GM19452 (cell line): ENCODE data around the gene LEKR1.
A peak's percentile ranks its signal among the peaks of the same experiment; 100 is the strongest.
"Not testable (repeated sequence)": the region's sequence is repeated elsewhere in the genome, so short reads cannot be mapped to it uniquely, and the experiment has no call there.

Source experiments
- ATAC-seq: cut with Tn5 transposase; IDR thresholded peaks from one replicate; pipeline ENCODE4 v1.9.1; 2021; ENCODE audit not compliant: unreplicated experiment

The LEKR1 gene

DNA sequence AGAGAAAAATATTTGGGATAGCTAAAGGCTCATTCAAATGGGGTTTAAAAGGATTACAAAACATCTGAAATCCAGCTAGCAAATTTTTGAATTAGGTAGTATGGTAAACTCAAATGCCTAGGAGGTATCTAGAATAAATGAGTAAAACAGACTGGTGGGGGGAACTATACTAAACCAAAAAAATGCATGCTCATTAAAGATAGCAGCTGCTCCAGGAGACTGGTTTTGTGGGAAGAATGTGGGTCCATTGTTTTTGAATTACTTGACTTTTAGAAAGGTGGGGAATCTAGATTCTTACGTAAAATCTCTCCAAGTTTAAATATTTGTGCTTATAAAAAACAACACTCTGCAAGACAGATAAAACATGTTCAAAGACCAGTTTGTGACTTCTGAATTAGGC, 73.8 kb downstream of the LEKR1 start:
- no peak for ATAC-seq

DNA sequence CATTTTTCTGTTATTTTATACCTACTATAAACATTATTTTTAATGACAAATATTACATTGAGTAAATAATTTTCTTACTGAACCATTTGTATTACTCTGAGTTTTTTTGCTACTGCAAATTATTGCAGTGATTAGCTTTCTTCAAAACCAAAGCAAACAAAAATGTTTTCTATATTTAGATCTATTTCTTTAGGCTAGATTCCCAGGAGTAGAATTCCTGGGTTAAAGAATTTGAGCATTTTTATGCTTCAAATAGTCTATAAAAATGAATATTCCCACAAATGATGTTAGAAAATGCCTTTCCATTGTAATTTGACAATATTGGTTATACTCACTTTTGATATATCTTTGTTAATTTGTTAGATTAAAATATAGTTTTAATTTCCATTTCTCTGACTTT, 76.8 kb downstream of the LEKR1 start:
- no peak for ATAC-seq

DNA sequence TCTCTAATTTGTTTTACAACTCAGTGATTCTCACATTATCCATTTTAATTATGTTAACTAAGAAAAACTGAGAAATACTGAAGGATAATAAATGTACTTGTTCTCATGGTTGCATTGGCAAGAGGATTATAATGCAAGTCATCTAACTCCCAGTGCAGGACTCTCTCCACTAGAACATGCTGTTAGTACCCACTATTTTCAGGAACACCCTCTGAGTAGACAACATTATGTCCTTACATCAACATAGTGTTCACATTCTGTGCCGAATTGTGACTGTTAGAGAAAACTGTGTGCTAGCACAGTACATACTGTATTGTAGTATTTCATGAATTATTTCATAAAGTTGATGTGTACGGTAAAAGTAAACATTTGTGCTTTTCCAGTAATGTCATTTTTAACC, 80.1 kb downstream of the LEKR1 start:
- ATAC-seq, result no peak

DNA sequence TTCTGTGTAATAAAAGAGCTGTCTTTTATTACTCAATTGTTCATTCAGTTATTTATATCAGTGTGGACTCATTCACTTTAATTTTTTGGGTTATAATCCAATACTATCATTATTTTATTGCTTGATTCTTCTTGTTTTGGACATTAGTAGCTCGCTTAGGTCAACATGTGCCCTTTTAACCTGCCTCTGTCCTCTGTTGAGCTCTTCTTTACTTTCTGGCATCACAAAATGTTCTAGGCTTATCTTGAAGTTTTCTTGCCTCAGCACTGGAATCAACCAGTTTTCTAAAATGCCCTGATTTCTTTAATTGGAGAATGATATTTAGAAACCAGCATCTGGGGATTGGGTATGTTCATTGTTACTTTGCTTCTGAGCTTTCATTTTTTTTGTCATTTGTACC, 82.2 kb downstream of the LEKR1 start:
- ATAC-seq, result no peak

DNA sequence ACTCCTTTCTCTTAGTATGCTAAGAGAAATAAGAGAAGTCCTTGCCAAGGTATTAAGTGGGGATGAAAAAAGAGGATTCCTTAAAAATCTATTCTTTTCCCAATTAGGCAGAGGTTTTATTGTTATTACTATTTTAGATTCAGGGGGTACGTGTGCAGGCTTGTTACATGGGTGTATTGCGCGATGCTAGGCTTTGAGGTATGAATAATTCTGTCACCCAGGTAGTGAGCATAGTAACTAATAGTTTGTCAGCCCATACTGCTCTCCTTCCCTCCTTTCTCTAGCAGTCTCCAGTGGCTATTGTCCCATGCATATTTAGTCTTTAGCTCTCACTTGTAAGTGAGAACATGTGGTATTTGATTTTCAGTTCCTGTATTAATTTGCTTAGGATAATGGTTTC, 83.9 kb downstream of the LEKR1 start:
- ATAC-seq, result no peak

DNA sequence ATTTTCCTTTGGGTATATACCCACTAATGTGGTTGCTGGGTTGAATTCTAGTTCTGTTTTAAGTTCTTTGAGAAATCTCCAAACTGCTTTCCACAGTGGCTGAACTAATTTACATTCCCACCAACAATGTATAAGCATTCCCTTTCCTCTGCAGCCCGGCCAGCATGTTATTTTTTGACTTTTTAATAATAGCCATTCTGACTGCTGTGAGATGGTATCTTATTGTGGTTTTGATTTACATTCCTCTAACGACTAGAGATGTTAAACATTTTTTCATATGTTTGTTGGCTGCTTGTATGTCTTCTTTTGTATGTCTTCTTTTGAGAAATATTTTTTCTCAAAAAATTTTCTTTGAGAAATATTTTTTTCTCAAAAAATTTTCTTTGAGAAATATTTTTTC, 84.7 kb downstream of the LEKR1 start:
- not testable (repeated sequence) for ATAC-seq

DNA sequence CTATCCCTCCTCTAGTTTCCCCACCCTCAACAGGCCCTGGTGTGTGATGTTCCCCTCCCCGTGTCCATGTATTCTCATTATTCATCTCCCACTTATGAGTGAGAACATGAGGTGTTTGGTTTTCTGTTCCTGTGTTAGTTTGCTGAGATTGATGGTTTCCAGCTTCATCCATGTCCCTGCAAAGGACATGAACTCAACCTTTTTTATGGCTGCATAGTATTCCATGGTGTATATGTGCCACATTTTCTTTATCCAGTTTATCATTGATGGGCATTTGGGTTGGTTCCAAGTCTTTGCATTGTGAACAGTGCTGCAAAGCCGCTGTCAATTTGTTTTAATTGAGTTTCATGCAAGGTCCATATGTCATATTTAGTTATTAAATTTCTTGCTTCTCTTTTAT, 88.1 kb downstream of the LEKR1 start:
- ATAC-seq, result not testable (repeated sequence)

DNA sequence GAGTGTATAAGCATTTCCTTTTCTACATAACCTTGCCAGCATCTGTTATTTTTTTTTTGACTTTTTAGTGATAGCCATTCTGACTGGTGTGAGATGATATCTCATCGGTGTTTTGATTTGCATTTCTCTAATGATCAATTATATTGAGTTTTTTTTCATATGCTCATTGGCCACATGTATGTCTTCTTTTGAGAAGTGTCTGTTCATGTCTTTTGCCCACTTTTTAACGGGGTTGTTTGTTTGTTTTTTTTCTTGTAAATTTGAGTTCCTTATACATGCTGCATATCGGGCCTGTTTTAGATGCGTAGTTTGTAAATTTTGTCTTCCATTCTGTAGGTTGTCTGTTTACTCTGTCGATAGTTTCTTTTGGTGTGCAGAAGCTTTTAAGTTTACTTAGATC, 89.2 kb downstream of the LEKR1 start:
- no peak for ATAC-seq

DNA sequence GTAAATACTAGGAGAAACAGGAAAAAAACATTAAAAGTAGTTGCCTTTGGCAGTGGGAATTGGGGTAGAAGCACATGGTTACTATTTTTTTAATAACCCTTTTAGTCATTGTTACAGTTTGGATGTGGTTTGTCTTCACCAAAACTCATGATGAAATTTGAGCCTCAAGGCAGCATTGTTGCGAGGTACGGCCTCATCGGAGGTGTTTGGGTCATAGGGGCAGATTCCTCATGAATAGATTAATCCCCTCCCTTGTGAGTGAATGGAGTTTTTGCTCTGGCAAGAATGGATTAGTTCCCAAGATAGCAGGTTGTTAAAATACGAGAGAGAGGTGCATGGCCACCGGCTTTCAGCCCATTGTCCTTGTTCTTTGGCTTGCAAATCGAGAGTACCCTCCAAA, 92.6 kb downstream of the LEKR1 start:
- no peak for ATAC-seq

DNA sequence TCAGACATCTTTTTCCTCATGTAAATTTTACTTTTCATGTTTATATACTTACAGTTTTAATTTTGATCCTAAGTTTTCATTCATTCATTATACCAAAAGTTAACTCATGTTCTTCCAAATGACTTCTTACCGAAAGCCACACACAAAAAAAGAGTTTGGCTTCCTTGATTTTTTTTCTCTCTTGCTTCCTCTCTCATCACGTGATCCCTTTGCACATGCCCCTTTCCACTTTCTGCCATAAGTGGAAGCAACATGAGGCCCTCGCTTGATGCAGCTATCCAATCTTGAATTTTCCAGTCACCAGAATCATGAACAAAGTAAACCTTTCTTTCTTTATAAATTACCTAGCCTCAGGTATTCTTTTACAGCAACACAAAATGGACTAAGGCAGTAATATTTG, 93.7 kb downstream of the LEKR1 start:
- no peak for ATAC-seq

DNA sequence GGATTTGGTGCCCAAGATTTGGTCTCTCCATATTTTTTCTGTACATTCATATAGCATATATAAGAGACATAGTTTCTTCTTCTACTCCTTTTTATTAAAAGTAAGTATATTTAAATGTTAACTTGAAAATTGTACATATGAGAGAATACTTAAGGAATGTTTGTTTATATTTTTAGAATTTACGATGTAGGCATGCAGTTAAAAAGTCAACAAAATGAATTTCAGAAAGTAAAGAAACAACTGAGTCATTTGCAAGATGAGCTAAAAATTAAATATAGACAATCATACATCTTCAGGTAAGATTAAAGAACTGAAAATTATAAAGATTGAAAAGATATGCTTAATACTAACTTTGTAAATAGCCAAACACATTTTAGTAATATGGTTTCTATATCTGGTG, 94.2 kb downstream of the LEKR1 start:
- no peak for ATAC-seq

DNA sequence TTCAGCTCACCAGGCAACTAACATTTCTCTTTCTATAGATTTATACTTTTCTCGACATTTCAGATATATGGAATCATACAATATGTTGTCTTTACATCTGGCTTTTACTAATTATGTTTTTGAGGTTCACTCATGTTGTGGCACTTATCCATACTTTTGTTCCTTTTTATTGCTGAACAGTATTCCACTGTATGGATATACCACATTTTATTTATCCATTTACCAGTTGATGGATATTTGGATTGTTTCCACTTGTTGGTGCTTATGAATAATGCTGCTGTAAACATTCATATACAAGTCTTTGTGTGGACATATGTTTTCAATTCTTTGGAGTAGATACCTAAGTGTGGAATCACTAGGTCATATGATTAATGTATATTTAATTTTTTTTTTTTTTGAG, 97.2 kb downstream of the LEKR1 start:
- ATAC-seq, result no peak

DNA sequence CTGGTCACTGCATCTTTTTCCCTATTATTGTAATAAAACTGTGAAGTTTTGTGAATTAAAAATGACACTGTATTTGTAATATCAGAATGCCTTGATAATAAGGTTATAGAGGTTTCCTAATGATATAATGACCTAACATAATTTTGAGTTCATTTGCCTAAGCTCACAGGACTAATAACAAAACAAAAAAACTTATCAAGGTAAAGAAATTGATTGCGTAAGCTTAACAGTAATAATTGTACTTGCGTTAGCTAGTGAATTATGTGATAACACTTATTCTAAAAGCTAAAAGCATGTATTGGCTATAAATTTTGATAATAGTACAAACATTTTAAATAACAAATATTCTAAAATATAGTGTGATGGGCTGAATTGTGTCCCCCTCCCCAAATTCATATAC, 112.6 kb downstream of the LEKR1 start:
- no peak for ATAC-seq

DNA sequence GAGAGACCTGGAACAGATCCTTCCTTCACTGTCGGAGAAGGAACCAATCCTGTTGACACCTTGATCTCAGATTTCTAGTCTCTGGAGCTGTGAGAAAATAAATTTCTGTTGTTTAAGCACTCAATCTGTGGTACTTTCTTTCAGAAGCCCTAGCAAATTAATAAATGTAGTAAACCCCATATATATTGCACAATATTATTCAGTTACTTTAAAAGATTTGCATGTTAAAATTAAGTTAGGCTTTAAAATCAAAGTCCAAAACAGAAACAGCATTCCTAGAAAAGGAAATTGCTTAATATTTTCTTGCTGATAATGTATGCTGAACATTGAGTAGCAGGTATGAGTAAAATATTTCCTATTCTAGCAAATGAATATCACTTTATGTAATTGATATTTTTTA, 113.2 kb downstream of the LEKR1 start:
- no peak for ATAC-seq

DNA sequence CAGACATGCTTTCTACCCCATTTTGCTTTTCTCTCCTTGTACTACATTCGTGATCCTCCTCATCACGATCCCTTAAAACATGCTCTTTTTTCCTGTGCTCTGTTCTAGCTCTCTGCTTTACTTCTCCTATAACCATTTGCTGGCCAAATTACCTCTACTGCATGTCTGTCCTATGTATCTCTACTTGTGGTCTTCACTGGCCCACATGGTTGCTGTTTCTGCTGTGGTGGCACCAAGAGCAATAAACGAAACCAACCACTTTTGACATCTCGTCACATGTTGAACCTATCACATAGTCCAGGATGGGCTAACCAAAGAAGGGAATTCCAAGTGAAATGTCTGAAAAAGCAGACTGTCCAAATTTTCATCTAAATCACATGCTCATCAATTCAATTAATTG, 115.2 kb downstream of the LEKR1 start:
- ATAC-seq, result no peak

DNA sequence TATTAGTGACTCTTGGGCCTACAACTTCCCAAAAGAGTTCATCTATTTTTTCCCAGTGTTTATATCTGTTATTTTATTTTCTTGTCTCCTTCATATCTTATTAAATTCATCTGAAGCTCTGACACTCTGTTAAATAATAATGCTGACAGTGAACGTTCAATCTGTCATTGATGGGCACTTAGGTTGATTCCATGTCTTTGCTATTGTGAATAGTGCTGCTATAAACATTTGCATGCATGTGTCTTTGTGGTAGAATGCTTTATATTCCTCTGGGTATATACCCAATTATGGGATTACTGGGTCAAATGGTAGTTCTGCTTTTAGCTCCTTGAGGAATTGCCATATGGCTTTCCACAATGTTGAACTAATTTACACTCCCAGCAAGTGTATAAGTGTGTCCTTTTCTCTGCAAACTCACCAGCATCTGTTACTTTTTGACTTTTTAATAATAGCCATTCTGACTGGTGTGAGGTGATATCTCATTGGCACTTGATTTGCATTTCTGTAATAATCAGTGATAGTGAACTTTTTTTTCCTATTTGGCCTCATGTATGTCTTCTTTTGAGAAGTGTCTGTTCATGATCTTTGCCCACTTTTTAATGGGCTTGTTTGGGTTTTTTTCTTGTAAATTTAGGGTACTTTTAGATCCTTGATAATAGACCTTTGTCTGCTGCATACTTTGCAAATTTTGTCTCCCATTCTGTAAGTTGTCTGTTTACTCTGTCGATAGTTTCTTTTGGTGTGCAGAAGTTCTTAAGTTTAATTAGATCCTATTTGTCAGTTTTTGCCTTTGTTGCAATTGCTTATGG, 122.5 kb downstream of the LEKR1 start:
- ATAC-seq, result no peak

DNA sequence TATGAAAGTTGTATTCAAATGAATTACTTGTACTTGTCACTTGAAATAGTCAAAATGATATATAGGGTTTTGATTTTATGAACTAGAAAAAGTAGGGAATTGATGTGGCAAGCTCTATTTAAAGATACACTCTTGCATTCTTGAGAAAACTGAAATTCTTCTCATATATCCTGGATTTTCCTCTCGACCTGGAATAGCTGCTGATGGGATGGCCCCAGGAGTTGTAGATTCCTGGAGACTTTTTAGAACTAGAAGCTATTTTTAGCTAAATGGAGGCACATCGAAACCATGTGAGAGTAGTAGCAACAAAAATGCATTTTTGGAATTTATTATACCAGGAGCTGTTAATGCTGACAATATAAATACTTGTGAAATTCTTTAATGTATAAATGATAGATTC, 125.9 kb downstream of the LEKR1 start:
- ATAC-seq, result no peak

DNA sequence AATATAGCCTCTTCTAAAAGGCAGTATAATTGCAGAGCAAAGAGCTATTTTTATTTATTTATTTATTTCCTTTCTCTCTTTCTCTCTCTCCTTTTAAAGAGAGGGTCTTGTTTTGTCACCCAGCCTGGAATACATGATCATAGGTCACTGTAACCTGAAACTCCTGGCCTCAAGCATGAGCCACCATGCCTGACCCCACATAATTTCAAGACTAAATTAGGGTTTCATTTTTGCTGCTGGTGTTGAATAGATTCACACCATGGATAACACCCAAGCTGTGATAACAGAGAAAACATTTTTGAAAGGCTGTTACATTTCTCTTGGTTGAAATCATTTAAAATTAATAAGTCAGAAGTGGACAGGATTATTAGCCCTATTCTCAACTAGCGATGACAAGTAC, 131.6 kb downstream of the LEKR1 start:
- peak; percentile 99 for ATAC-seq

DNA sequence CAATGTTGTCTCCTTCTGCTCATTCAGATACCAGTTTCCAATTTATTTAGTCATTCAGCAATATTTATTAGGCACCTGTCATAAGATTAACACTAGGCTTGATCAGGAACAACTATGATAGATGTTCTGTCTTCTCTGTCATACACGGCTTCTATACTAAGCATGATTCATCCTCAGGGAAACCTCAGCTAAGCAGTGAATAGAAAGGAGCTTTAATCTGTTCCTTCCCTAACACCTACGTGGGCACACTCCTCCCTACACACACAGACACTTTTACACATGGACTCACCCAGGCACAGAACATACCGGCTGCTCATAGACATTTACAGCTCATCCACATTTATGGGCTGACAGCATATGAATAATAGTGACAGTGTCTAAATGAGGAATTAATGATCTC, 136.9 kb downstream of the LEKR1 start:
- ATAC-seq, result no peak

DNA sequence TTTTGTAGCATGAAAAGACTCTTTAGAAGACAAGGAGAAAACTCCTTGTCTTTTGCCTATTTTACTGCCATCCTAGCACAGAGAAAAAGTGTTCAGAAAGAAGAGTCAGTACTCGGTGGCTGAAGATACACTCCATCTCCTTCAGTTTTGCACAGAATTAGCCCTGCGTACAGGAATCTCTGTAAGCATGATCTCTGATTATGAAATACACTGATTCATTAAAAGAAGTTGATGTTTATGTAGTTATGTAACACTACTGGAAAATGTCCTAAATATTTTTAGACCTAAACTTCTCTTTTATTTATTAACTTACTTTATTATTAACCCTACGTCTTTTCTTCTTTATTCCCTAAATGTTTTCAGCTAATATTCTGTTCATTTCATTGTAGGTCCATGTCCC, 138.4 kb downstream of the LEKR1 start:
- ATAC-seq, result no peak

DNA sequence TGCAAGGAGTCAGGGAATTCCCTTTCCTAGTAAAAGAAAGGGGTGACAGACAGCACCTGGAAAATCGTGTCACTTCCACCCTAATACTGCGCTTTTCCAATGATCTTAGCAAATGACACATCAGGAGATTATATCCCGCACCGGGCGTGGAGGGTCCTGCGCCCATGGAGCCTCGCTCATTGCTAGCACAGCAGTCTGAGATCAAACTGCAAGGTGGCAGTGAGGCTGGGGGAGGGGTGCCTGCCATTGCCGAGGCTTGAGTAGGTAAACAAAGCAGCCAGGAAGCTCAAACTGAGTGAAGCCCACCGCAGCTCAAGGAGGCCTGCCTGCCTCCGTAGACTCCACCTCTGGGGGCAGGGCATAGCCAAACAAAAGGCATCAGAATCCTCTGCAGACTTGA, 140.2 kb downstream of the LEKR1 start:
- not testable (repeated sequence) for ATAC-seq

DNA sequence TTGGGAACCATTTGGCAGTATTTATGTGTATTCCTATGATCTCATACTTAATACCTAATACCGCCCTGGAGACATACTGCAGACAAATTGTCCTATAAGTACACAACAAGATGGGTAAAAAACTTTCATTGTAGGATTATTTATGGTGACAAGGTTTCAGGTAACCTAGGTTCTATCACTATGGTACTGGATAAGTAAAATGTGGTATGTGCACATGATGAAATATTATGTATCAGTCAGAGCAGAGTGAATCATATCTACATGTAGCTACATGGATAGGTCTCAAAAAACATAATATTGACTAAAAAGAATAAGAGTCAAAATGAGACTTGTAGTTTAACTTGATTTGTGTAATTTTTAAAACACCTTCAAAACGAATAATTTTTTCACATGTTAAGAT, 147.8 kb downstream of the LEKR1 start:
- no peak for ATAC-seq

DNA sequence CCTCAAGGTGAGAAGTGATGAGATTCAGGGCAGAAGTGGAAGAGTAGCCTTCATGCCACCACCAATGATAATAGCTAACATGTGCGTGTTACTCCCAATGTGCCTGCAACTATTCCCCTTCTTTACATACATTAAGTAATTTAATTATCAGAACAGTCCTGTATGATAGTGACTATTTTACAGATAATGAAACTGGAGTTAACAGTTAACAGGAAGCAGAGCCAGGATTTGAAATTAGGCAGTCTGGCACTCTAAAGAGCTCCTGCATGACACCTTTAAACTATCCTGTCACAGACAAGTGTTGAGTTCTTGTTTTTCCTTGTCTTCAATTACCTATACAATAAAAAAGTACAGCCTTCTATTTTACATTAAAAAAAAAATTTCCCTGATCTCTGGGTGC, 148.8 kb downstream of the LEKR1 start:
- no peak for ATAC-seq
